ENCODE measurements around the gene TTBK2.
A peak's percentile ranks its signal among the peaks of the same experiment; 100 is the strongest.
"Not testable (repeated sequence)": the region's sequence is repeated elsewhere in the genome, so short reads cannot be mapped to it uniquely, and the experiment has no call there.

Gene TTBK2

GRCh38 chr15:42784705-42785104 is 135.9 kb downstream of the TTBK2 start:
- no peak for DNase-seq
- TF ChIP-seq POLR2A (IDR thresholded peaks at IDR 0.05; ENCODE audit: low read length) (no peak), GATA1 (IDR thresholded peaks at IDR 0.05; ENCODE audit: low read depth, low read length) (no peak)

GRCh38 chr15:42782716-42783115 is 137.9 kb downstream of the TTBK2 start:
- no peak for DNase-seq
- TF ChIP-seq GATA1 (IDR thresholded peaks at IDR 0.05; ENCODE audit: low read depth, low read length) = no peak
- TF ChIP-seq POLR2A (IDR thresholded peaks at IDR 0.05; ENCODE audit: low read length) = no peak

DNA sequence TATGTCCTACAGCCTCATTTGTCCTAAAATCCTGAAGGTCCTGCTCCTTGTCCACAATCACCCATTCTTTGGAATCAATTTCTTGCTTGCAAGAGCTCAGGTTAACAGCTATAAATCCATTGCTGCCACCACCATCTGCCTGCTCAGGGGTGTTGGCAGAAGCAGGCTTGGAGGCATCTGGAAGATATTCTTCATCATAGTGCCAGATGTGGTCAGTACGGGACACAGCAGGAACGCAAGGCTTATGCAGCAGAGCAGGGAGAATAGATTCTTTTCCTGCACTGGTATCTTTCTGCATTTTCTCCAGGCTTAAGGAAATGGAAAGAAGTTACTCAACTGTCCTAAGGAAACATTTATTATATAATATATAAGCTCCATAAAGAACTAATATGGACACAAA is 145.2 kb downstream of the TTBK2 start:
- no peak for DNase-seq
- TF ChIP-seq POLR2A (IDR thresholded peaks at IDR 0.05; ENCODE audit: low read length) (no peak), GATA1 (IDR thresholded peaks at IDR 0.05; ENCODE audit: low read depth, low read length) (no peak)

DNA sequence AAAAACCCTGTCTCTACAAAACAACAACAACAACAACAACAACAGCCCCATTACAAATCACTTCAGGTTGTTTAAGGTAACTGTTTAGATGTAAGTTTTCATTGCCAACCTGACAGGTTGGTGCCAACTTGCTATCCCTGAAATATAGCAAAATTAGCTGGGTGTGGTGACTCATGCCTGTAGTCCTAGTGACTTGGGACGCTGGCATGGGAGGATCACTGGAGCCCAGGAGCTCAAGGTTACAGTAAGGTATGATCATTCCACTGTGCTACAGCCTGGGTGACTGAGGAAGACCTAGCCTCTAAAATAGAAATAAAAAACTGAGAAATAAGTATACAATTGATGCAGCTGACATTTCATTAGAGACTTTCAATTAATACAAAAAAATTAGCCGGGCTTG is 147.7 kb downstream of the TTBK2 start:
- no peak for DNase-seq
- no peak for TF ChIP-seq GATA1 (IDR thresholded peaks at IDR 0.05; ENCODE audit: low read depth, low read length)
- TF ChIP-seq POLR2A (IDR thresholded peaks at IDR 0.05; ENCODE audit: low read length) = no peak

GRCh38 chr15:42772144-42772543 is 148.4 kb downstream of the TTBK2 start:
- DNase-seq = no peak
- TF ChIP-seq GATA1 (IDR thresholded peaks at IDR 0.05; ENCODE audit: low read depth, low read length) (no peak), POLR2A (IDR thresholded peaks at IDR 0.05; ENCODE audit: low read length) (no peak)

DNA sequence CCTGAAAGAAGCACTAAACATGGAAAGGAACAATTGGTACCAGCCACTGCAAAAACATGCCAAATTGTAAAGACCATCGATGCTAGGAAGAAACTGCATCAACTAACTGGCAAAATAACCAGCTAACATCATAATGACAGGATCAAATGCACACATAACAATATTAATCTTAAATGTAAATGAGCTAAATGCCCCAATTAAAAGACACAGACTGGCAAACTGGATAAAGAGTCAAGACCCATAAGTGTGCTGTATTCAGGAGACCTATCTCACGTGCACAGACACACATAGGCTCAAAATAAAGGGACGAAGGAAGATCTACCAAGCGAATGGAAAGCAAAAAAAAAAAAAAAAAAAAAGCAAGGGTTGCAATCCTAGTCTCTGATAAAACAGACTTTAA is 154.5 kb downstream of the TTBK2 start:
- DNase-seq = not testable (repeated sequence)

DNA sequence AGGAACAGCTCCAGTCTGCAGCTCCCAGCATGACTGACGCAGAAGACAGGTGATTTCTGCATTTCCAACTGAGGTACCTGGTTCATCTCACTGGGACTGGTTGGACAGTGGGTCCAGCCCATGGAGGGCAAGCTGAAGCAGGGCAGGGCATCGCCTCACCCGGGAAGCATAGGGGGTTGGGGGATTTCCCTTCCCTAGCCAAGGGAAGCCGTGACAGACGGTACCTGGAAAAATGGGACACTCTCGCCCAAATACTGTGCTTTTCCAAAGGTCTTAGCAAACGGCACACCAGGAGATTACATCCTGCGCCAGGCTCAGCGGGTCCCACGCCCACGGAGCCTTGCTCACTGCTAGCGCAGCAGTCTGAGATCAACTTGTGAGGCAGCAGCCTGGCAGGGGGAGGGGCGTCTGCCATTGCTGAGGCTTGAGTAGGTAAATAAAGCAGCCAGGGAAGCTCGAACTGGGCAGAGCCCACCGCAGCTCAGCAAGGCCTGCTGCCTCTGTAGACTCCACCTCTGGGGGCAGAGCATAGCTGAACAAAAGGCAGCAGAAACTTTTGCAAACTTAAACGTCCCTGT is 156.3 kb downstream of the TTBK2 start:
- DNase-seq = not testable (repeated sequence)

- peak in 1 of 2 experiments; percentile 18 for DNase-seq
These were observed 158.8 kb downstream of the TTBK2 start for GRCh38 chr15:42761813-42762212.

DNA sequence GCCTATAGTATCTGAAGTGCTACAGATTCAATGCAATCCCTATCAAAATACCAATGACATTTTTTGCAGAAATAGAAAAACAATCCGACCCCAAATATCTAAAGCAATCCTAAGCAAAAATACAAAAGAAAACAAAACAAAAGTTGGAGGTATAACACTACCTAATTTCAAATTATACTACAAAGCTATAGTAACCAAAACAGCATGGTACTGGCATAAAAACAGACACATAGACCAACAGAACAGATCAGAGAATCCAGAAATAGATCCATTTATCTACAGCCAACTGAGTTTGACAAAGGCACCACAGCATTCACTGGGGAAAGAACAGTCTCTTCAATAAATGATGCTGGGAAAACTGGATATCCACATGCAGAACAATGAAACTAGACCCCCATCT is 159.8 kb downstream of the TTBK2 start:
- DNase-seq = no peak
- TF ChIP-seq GATA1 (IDR thresholded peaks at IDR 0.05; ENCODE audit: low read depth, low read length) = no peak
- TF ChIP-seq POLR2A (IDR thresholded peaks at IDR 0.05; ENCODE audit: low read length) = no peak

GRCh38 chr15:42759093-42759492 is 161.5 kb downstream of the TTBK2 start:
- TF ChIP-seq POLR2A (IDR thresholded peaks at IDR 0.05; ENCODE audit: low read length) = no peak
- no peak for TF ChIP-seq GATA1 (IDR thresholded peaks at IDR 0.05; ENCODE audit: low read depth, low read length)
- DNase-seq = no peak

- TF ChIP-seq POLR2A (IDR thresholded peaks at IDR 0.05; ENCODE audit: low read length) = no peak
- TF ChIP-seq GATA1 (IDR thresholded peaks at IDR 0.05; ENCODE audit: low read depth, low read length) = no peak
- no peak for DNase-seq
These were observed 170.3 kb downstream of the TTBK2 start for GRCh38 chr15:42750306-42750705.

- no peak for TF ChIP-seq POLR2A (IDR thresholded peaks at IDR 0.05; ENCODE audit: low read length)
- TF ChIP-seq GATA1 (IDR thresholded peaks at IDR 0.05; ENCODE audit: low read depth, low read length) = no peak
- DNase-seq = no peak
These were observed 171.3 kb downstream of the TTBK2 start for GRCh38 chr15:42749266-42749665.

DNA sequence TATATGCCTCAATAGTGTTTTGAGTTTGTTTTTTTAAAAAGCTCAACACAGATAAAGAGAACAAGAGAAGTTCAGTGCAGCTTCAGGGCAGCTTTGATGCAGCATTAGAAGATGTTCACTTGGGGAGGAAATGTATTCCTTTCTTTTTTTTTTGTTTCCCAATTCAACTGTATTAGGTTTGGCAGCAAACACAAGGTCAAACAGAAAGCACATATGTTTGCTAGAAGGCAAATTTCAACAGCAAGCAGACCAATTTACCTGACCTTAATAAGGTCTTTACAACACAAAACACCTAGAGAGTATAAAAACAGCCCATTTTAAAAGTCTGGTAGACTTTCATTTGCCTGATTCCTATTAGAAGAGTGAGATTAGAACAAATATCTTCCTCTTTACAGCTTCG is 176.4 kb downstream of the TTBK2 start:
- no peak for TF ChIP-seq GATA1 (IDR thresholded peaks at IDR 0.05; ENCODE audit: low read depth, low read length)
- TF ChIP-seq POLR2A (IDR thresholded peaks at IDR 0.05; ENCODE audit: low read length) = no peak
- no peak for DNase-seq

- no peak for DNase-seq
- TF ChIP-seq POLR2A (IDR thresholded peaks at IDR 0.05; ENCODE audit: low read length) = no peak
- TF ChIP-seq GATA1 (IDR thresholded peaks at IDR 0.05; ENCODE audit: low read depth, low read length) = no peak
These were observed 178.4 kb downstream of the TTBK2 start for GRCh38 chr15:42742149-42742548.

GRCh38 chr15:42741710-42742109 is 178.9 kb downstream of the TTBK2 start:
- TF ChIP-seq POLR2A (IDR thresholded peaks at IDR 0.05; ENCODE audit: low read length) (no peak), GATA1 (IDR thresholded peaks at IDR 0.05; ENCODE audit: low read depth, low read length) (no peak)
- DNase-seq = no peak
